ENCODE measurements around the gene RAVER2.
"Not testable (repeated sequence)": the region's sequence is repeated elsewhere in the genome, so short reads cannot be mapped to it uniquely, and the experiment has no call there.

Gene RAVER2

GRCh38 chr1:64744492-64745180 lies at the start of gene RAVER2:
RAVER2 (plus strand) TSS chr1:64745075; CDS start chr1:64745173, 98 bp downstream.
- FAIRE-seq (no peak), DNase-seq (ENCODE audit: insufficient read length, low spot score) (peak; percentile 68)
- TF ChIP-seq POLR2A (IDR thresholded peaks at IDR 0.05; ENCODE audit: low read depth, low read length): no peak

- DNase-seq (ENCODE audit: insufficient read length, low spot score) (no peak), FAIRE-seq (no peak)
- TF ChIP-seq POLR2A (IDR thresholded peaks at IDR 0.05; ENCODE audit: low read depth, low read length): no peak
These were observed 48.0 kb upstream of the RAVER2 start for GRCh38 chr1:64696879-64697278.

GRCh38 chr1:64699327-64699726 lies 45.5 kb upstream of the RAVER2 start:
- DNase-seq (ENCODE audit: insufficient read length, low spot score): no peak
- no peak for FAIRE-seq

GRCh38 chr1:64701071-64701470 lies 43.8 kb upstream of the RAVER2 start:
- TF ChIP-seq POLR2A (IDR thresholded peaks at IDR 0.05; ENCODE audit: low read depth, low read length): no peak

More at GRCh38 chr1:64699327-64699726, 45.5 kb upstream of the RAVER2 start:
- no peak for TF ChIP-seq POLR2A (IDR thresholded peaks at IDR 0.05; ENCODE audit: low read depth, low read length)

GRCh38 chr1:64701886-64702285 lies 43.0 kb upstream of the RAVER2 start:
- TF ChIP-seq POLR2A (IDR thresholded peaks at IDR 0.05; ENCODE audit: low read depth, low read length): no peak
- DNase-seq (ENCODE audit: insufficient read length, low spot score): no peak
- FAIRE-seq: no peak

More at GRCh38 chr1:64701071-64701470, 43.8 kb upstream of the RAVER2 start:
- FAIRE-seq: no peak
- no peak for DNase-seq (ENCODE audit: insufficient read length, low spot score)

GRCh38 chr1:64702670-64703069 lies 42.2 kb upstream of the RAVER2 start:
- DNase-seq (ENCODE audit: insufficient read length, low spot score); FAIRE-seq: not testable (repeated sequence)

GRCh38 chr1:64703600-64703999 lies 41.3 kb upstream of the RAVER2 start:
- FAIRE-seq (no peak), DNase-seq (ENCODE audit: insufficient read length, low spot score) (no peak)
- TF ChIP-seq POLR2A (IDR thresholded peaks at IDR 0.05; ENCODE audit: low read depth, low read length): no peak

GRCh38 chr1:64705591-64705990 lies 39.3 kb upstream of the RAVER2 start:
- FAIRE-seq (no peak), DNase-seq (ENCODE audit: insufficient read length, low spot score) (no peak)
- TF ChIP-seq POLR2A (IDR thresholded peaks at IDR 0.05; ENCODE audit: low read depth, low read length): no peak

- no peak for TF ChIP-seq POLR2A (IDR thresholded peaks at IDR 0.05; ENCODE audit: low read depth, low read length)
- FAIRE-seq: no peak
- DNase-seq (ENCODE audit: insufficient read length, low spot score): no peak
These were observed 33.6 kb upstream of the RAVER2 start for GRCh38 chr1:64711266-64711665.

- no peak for TF ChIP-seq POLR2A (IDR thresholded peaks at IDR 0.05; ENCODE audit: low read depth, low read length)
- no peak for DNase-seq (ENCODE audit: insufficient read length, low spot score)
- no peak for FAIRE-seq
These were observed 32.8 kb upstream of the RAVER2 start for GRCh38 chr1:64712049-64712448.

GRCh38 chr1:64715186-64715585 lies 29.7 kb upstream of the RAVER2 start:
- FAIRE-seq: no peak
- DNase-seq (ENCODE audit: insufficient read length, low spot score): no peak
- TF ChIP-seq POLR2A (IDR thresholded peaks at IDR 0.05; ENCODE audit: low read depth, low read length): no peak

GRCh38 chr1:64721135-64721534 lies 23.7 kb upstream of the RAVER2 start:
- no peak for FAIRE-seq
- TF ChIP-seq POLR2A (IDR thresholded peaks at IDR 0.05; ENCODE audit: low read depth, low read length): no peak
- DNase-seq (ENCODE audit: insufficient read length, low spot score): no peak

GRCh38 chr1:64721576-64722145 lies 23.2 kb upstream of the RAVER2 start:
- no peak for DNase-seq (ENCODE audit: insufficient read length, low spot score)
- no peak for FAIRE-seq
- TF ChIP-seq POLR2A (IDR thresholded peaks at IDR 0.05; ENCODE audit: low read depth, low read length): no peak

GRCh38 chr1:64727861-64728260 lies 17.0 kb upstream of the RAVER2 start:
- no peak for FAIRE-seq
- no peak for DNase-seq (ENCODE audit: insufficient read length, low spot score)
- TF ChIP-seq POLR2A (IDR thresholded peaks at IDR 0.05; ENCODE audit: low read depth, low read length): no peak

- FAIRE-seq (no peak), DNase-seq (ENCODE audit: insufficient read length, low spot score) (no peak)
- TF ChIP-seq POLR2A (IDR thresholded peaks at IDR 0.05; ENCODE audit: low read depth, low read length): no peak
These were observed 11.1 kb upstream of the RAVER2 start for GRCh38 chr1:64733581-64734286.

Data from H54 (cell line).